HG02642 (cell line): ENCODE data around the gene WWC1.

ENCODE experiments used
- ATAC-seq: cut with Tn5 transposase; IDR thresholded peaks from one replicate; pipeline ENCODE4 v1.9.1; 2021; ENCODE audit warnings: mild to moderate bottlenecking; ENCODE audit not compliant: unreplicated experiment, poor library complexity

The WWC1 gene

GRCh38 chr5:168469816-168470215, 178.4 kb downstream of the WWC1 start:
- ATAC-seq: no peak

- no peak for ATAC-seq
Measured at GRCh38 chr5:168471785-168472184, 180.3 kb downstream of the WWC1 start.

GRCh38 chr5:168472329-168472728, 180.9 kb downstream of the WWC1 start:
- no peak for ATAC-seq

DNA sequence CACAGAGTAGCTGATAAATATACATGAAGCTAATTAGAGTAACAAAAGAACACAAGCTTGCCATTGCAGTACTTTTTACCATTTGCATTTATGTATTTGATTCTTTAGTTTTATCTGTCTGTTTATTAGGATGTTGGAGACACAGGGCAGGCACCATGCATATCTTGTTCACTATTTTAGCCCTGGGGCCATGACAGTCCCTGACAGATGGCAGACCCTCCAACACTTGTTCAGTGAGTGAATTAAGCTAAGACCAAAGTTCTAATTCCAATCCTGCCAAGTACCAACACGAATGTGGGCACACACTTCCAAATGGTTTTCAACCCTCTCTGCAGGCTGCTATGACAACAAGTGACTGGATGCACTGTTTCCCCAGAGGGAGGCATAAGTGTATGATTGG, 182.9 kb downstream of the WWC1 start:
- no peak for ATAC-seq

DNA sequence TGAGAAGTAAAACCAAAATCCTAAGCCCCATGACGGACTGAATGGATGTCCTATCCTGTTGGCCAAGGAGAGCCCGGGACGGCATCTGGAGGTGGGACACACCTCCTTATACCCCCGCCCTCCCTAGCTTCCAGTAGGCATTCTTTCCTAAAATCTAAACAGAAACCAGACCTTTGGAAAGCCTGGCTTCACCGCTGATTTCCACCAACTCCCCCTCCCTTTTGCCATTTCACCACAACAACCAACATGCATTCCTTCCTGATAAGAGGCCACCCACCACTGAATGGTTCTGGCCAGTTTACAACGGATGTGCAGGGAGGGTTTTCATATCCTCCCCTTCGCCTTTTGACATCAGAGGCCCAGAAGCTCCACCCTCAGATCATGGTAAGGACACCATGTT, 185.6 kb downstream of the WWC1 start:
- no peak for ATAC-seq

- ATAC-seq: no peak
Measured at GRCh38 chr5:168479166-168479565, 187.7 kb downstream of the WWC1 start.

DNA sequence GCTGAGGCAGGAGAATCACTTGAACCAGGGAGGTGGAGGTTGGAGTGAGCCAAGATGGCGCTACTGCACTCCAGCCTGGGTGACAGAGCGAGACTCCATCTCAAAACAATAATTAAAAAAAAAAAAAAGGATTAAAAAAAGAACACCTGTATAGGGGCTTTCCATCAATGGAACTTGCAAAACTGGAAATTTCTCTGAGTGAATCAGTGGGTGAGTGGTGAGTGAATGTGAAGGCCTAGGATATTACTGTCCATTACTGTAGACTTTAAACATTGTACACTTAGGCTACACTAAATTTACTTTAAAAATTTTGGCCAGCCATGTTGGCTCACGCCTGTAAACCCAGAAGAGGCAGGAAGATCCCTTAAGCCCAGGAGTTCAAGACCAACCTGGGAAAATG, 189.2 kb downstream of the WWC1 start:
- no peak for ATAC-seq

- peak; percentile 92 for ATAC-seq
Measured at GRCh38 chr5:168481330-168481788, 189.9 kb downstream of the WWC1 start.

DNA sequence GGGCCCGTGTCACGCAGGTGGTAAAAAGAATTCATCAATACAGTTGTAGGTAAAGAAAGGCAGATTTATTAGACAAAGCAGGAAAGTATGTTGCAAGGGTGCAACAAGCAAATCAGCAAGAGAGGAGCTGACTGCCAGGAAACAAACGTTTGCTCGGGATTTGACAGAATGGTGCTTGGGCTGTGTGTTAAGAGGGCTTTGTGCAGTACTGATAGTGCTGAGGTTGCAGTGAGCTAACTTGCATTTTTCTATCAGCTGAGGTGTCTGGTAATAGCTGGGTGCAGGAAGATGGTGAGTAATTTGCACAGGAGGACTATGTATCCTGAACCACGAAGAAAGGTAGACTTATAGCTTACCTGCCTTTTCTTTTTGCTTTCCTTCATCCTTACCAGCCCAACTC, 190.9 kb downstream of the WWC1 start:
- no peak for ATAC-seq

DNA sequence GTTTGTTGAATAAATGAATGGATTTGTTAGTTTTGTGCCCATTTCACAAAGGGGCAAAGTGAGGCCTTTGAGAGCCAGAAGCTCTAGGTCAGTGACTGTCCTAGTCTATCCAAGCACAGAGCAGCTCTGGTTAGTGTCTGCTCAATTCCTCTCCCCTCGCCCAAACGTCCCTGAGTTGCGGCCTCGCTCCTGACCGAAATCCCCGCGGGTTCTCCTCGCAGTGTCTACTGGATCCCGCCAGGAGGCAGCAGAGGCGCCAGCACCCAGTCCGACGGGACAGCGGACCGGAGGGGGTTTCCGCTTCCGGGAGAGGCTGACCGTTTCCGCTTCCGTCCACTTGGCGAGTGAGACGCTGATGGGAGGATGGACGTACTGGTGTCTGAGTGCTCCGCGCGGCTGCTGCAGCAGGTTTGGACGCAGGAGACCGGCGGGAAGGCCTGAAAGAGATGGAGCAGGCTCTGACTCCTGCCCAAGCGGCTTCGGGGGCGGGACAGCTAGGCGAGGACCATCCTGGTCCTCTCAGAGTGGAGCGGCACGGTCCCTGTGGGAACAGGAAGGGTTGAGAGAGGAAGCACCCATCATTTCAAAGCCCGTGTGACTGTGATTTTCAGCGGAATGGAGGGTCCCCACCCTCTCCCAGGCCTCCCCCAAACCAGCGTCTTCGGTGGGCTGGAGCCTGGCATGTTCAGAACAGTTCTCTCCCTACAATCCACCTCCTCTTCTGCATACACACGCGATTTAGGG, 194.9 kb downstream of the WWC1 start, which contains the start of gene RARS1:
RARS1 (plus strand) TSS at position 336 of the 744 bp plus-strand sequence; CDS start at position 364, 28 bp downstream.
- ATAC-seq: peak; percentile 93

- ATAC-seq: no peak
Measured at GRCh38 chr5:168489059-168489458, 197.6 kb downstream of the WWC1 start.

DNA sequence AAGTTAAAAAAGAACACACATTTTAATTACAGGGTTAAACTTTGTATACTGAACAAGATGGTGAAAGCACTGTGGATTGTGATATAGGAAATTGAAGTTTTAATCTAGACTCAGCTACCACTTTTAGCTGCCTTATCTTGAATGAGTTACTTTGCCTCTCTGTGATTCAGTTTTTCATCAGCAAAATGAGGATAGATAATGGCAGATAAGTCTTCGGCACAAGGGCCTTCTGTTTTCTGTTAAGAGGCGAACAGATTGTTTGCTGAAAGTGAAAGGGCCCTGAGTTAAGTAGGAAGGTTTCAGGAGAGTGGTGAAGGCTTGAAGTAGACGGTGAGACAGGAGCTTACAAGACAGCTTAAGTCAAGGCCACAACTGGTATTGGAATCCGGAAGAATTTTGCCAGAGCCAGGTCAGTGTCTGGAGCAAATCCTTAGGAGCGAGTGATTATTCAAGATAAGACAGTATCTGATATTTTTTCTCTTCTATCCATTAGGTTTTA, 202.7 kb downstream of the WWC1 start:
- no peak for ATAC-seq

DNA sequence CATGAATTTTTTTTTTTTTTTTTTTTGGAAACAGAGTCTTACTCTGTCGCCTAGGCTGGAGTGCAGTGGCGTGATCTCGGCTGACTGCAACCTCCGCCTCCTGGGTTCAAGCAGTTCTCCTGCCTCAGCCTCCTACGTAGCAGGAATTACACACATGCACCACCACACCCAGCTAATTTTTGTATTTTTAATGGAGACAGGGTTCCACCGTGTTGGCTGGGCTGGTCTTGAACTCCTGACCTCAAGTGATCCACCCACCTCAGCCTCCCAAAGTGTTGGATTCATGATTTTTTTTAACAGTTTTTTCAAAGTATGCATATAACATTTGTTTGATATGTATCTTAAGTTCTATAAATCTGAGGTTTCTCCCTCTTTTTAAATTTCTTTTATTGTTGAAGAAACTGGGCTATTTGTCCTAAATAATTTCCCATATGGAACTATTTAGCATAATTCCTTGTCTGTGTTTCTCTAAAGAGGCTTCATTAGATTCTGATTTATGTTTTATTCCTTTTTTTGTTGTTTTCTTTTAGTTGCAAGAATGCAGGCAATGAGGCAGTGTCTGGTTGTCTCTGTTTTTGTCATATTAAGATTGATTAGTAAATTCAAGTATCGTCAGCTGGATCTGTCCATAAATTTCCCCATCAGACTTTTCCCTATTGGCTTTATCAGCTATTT, 211.3 kb downstream of the WWC1 start:
- ATAC-seq: no peak

DNA sequence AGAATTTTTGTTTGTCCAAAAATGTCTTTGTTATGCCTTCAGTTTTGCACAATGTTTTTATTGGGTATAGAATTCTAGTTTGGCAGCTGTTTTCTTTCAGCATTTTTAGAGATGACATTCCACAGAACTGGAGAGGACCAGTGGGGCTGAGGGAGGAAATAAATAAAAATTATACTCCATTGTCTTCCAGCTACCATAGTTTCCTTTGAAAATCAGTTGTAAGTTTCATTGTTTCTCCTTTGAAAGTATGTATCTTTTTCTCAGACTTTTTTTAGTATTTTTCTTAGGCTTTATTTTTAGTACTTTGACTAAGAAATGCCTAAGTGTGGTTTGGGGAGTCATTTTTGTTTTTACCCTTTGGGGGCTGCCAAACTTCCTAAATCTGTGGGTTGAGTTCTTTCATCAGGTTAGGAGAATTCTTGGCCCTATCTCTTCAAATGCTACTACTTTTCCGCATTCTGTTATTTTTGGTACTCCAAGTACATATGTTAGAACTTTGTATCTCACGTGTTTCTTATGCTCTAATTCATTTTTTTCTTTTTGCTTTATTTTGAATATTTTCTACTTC, 222.5 kb downstream of the WWC1 start:
- ATAC-seq: no peak
